Neural crest cell (in vitro differentiated cells): ENCODE results near the gene GAS2L2. TPM values are rescaled to one million over a fixed set of nuclear protein-coding genes. Genes with fewer than 3 reads are reported as not detected.

Source experiments
- DNase-seq: peaks from one replicate; pipeline ENCODE4 v3.0.0; 2021; ENCODE audit warnings: low read depth, mixed read lengths, low spot score
- H3K27ac Mint-ChIP-seq: one replicate; pipeline ENCODE4 v1.8.0; 2021; ENCODE audit warnings: mild to moderate bottlenecking, mixed read lengths; ENCODE audit not compliant: unreplicated experiment
- H3K27me3 Mint-ChIP-seq: 2 replicates; pipeline ENCODE4 v1.8.0; 2021; ENCODE audit warnings: low read depth, mild to moderate bottlenecking, mixed read lengths
- H3K36me3 Mint-ChIP-seq: 2 replicates; pipeline ENCODE4 v1.8.0; 2021; ENCODE audit warnings: low read depth, mild to moderate bottlenecking, mixed read lengths
- H3K4me1 Mint-ChIP-seq: 2 replicates; pipeline ENCODE4 v1.8.0; 2021; ENCODE audit warnings: mixed read lengths
- H3K4me3 Mint-ChIP-seq: one replicate; pipeline ENCODE4 v1.8.0; 2021; ENCODE audit warnings: mild to moderate bottlenecking, mixed read lengths
- H3K9me3 Mint-ChIP-seq: 2 replicates; pipeline ENCODE4 v1.8.0; 2021; ENCODE audit warnings: mixed read lengths
- CTCF ChIP-seq: fragments of 200-600 bp; sonication (generic); conservative IDR thresholded peaks from 2 replicates; pipeline ENCODE4 v1.5.0; 2021; ENCODE audit warnings: antibody characterized with exemption, mild to moderate bottlenecking
- long read RNA-seq: library from polyadenylated mRNA; unstranded; transcript quantifications from one replicate; pipeline ENCODE4 v2.0.0, GENCODE V29; 2020
- total RNA-seq: library from RNA; stranded (reverse); gene quantifications from 2 replicates; pipeline ENCODE4 v1.2.1, GENCODE V29; 2021

The GAS2L2 gene
- total RNA-seq = 0.12 and 0.16 TPM in 2 replicates
- long read RNA-seq = 0 reads

GRCh38 chr17:35752945-35753764, at the start of gene GAS2L2:
Gene GAS2L2 (minus strand): TSS chr17:35753239. CDS start chr17:35752850, 389 bp downstream.
- Mint-ChIP-seq H3K27ac (no peak within 1 kb of the TSS), H3K4me1 (peaks cover 8% of the 10 kb centered on the region), H3K4me3 (no peak within 1 kb of the TSS), H3K36me3 (no peaks in the 10 kb centered on the region), H3K27me3 (peaks cover 26% of the 10 kb centered on the region), H3K9me3 (no peaks in the 10 kb centered on the region)
- no peak for TF ChIP-seq CTCF
- DNase-seq = no peak

- no peak overlapping the region for H3K4me3 Mint-ChIP-seq
- no peak overlapping the region for H3K27ac Mint-ChIP-seq
Observed at GRCh38 chr17:35801583-35802224, 48.7 kb upstream of the GAS2L2 start.

GRCh38 chr17:35799942-35800341, 46.9 kb upstream of the GAS2L2 start:
- H3K4me3 Mint-ChIP-seq = no peak overlapping the region
- no peak for TF ChIP-seq CTCF
- no peaks in the 10 kb centered on the region for H3K9me3 Mint-ChIP-seq
- no peak overlapping the region for H3K27ac Mint-ChIP-seq
- H3K4me1 Mint-ChIP-seq = peaks cover 4% of the 10 kb centered on the region
- no peak for DNase-seq
- no peaks in the 10 kb centered on the region for H3K36me3 Mint-ChIP-seq
- H3K27me3 Mint-ChIP-seq = peaks cover 55% of the 10 kb centered on the region

More at GRCh38 chr17:35801583-35802224, 48.7 kb upstream of the GAS2L2 start:
- no peak for DNase-seq
- Mint-ChIP-seq H3K27me3 (peaks cover 40% of the 10 kb centered on the region), H3K4me1 (peaks cover 11% of the 10 kb centered on the region), H3K36me3 (no peaks in the 10 kb centered on the region), H3K9me3 (no peaks in the 10 kb centered on the region)
- TF ChIP-seq CTCF = no peak

- Mint-ChIP-seq H3K27me3 (peaks cover 75% of the 10 kb centered on the region), H3K9me3 (no peaks in the 10 kb centered on the region), H3K4me1 (no peaks in the 10 kb centered on the region), H3K36me3 (no peaks in the 10 kb centered on the region), H3K4me3 (no peak overlapping the region), H3K27ac (no peak overlapping the region)
- DNase-seq = no peak
- no peak for TF ChIP-seq CTCF
Observed at GRCh38 chr17:35797918-35798317, 44.9 kb upstream of the GAS2L2 start.

- Mint-ChIP-seq H3K27me3 (peaks cover 81% of the 10 kb centered on the region), H3K27ac (no peak overlapping the region), H3K4me3 (no peak overlapping the region), H3K36me3 (no peaks in the 10 kb centered on the region), H3K9me3 (no peaks in the 10 kb centered on the region), H3K4me1 (no peaks in the 10 kb centered on the region)
- TF ChIP-seq CTCF = no peak
- no peak for DNase-seq
Observed at GRCh38 chr17:35797370-35797769, 44.3 kb upstream of the GAS2L2 start.
